ENCODE results near the gene SLAMF1. TPM values are rescaled to one million over a fixed set of nuclear protein-coding genes. Genes with fewer than 3 reads are reported as not detected.

Gene SLAMF1
- total RNA-seq, 1 donor = not detected

DNA sequence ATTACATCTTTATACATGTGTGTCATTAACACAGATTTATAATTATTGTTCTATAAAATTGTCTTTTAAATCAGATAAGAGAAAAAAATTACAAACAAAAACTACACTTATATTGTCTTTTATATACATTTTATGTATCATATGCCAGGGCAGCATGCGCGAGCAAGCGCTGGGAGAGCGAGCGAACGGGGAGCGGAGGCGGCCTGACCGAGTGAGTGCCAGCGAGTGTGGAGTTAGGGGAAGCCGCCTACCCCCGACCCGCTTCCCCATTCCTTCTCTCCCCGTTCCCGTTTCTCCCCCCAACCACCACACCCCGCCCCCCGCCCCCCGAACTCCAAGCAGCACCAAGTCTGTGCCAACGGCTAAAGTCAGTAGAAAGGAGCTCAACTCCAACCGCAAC lies 23.0 kb upstream of the SLAMF1 start:
- DNase-seq (ENCODE audit: insufficient read length, low spot score, missing footprints) = no peak
- H3K4me1 ChIP-seq (ENCODE audit: insufficient read depth, low read length) = no peaks in the 10 kb centered on the region
- H3K4me2 ChIP-seq (ENCODE audit: insufficient read depth, low read length) = no peak overlapping the region
- TF ChIP-seq CTCF (IDR thresholded peaks at IDR 0.05; ENCODE audit: extremely low read depth, low read depth, low read length) = no peak
- no peak overlapping the region for H3K27ac ChIP-seq (ENCODE audit: low read depth, low read length)
- no peak overlapping the region for H2AFZ ChIP-seq (ENCODE audit: low read length)
- no peaks in the 10 kb centered on the region for H3K27me3 ChIP-seq (ENCODE audit: insufficient read depth, low read length)
- H4K20me1 ChIP-seq (ENCODE audit: insufficient read depth, low read length) = no peaks in the 10 kb centered on the region
- no peaks in the 10 kb centered on the region for H3K79me2 ChIP-seq (ENCODE audit: insufficient read depth, low read length)
- no peaks in the 10 kb centered on the region for H3K9me3 ChIP-seq (ENCODE audit: low read depth, low read length)
- H3K4me3 ChIP-seq (ENCODE audit: insufficient read depth, low read length) = no peak overlapping the region
- H3K36me3 ChIP-seq (ENCODE audit: insufficient read depth, low read length) = no peaks in the 10 kb centered on the region

DNA sequence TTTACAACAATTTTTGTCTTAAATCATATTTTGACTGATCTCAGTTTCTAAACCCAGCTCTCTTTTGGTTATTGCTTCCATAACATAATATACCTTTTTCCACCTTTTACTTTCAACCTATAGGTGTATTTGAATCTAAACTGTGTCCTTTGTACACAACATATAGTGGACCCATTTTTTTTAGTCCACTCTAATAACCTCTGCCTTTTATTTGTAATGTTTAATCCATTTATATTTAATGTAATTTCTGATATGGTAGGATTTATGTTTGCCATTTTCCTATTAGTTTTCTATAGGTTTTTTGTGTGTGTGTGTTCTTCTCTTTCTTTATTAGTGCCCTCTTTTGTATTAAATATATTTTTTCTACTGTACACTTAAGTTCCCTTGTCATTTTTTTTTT lies 22.4 kb upstream of the SLAMF1 start:
- Histone ChIP-seq H3K27ac (ENCODE audit: low read depth, low read length) (no peak overlapping the region), H3K4me2 (ENCODE audit: insufficient read depth, low read length) (no peak overlapping the region), H4K20me1 (ENCODE audit: insufficient read depth, low read length) (no peaks in the 10 kb centered on the region), H3K36me3 (ENCODE audit: insufficient read depth, low read length) (no peaks in the 10 kb centered on the region), H3K79me2 (ENCODE audit: insufficient read depth, low read length) (no peaks in the 10 kb centered on the region), H3K27me3 (ENCODE audit: insufficient read depth, low read length) (no peaks in the 10 kb centered on the region), H3K4me1 (ENCODE audit: insufficient read depth, low read length) (no peaks in the 10 kb centered on the region), H3K4me3 (ENCODE audit: insufficient read depth, low read length) (no peak overlapping the region), H3K9me3 (ENCODE audit: low read depth, low read length) (no peaks in the 10 kb centered on the region), H2AFZ (ENCODE audit: low read length) (no peak overlapping the region)
- no peak for DNase-seq (ENCODE audit: insufficient read length, low spot score, missing footprints)
- no peak for TF ChIP-seq CTCF (IDR thresholded peaks at IDR 0.05; ENCODE audit: extremely low read depth, low read depth, low read length)

DNA sequence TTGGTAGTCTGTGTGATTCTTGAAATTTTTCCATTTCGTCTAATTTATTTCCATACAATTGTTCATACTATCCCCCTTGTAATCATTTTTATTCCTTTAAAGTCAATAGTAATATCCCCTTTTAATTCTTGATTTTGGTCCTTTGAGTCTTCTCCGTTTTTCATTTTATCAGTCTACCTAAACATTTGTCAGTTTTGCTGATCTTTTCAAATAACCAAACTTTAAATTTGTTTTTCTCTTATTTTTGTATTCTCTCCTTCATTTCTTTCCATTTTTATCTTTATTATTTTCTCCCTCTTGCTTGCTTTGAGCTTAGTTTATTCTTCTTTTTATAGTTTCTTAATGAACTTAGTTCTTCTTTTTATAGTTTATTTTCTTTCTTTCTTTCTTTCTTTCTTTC lies 21.1 kb upstream of the SLAMF1 start:
- Histone ChIP-seq H3K4me3 (ENCODE audit: insufficient read depth, low read length) (no peak overlapping the region), H3K4me1 (ENCODE audit: insufficient read depth, low read length) (no peaks in the 10 kb centered on the region), H2AFZ (ENCODE audit: low read length) (no peak overlapping the region), H3K79me2 (ENCODE audit: insufficient read depth, low read length) (no peaks in the 10 kb centered on the region), H3K27me3 (ENCODE audit: insufficient read depth, low read length) (no peaks in the 10 kb centered on the region), H4K20me1 (ENCODE audit: insufficient read depth, low read length) (no peaks in the 10 kb centered on the region), H3K9me3 (ENCODE audit: low read depth, low read length) (no peaks in the 10 kb centered on the region), H3K36me3 (ENCODE audit: insufficient read depth, low read length) (no peaks in the 10 kb centered on the region), H3K4me2 (ENCODE audit: insufficient read depth, low read length) (no peak overlapping the region), H3K27ac (ENCODE audit: low read depth, low read length) (no peak overlapping the region)
- no peak for TF ChIP-seq CTCF (IDR thresholded peaks at IDR 0.05; ENCODE audit: extremely low read depth, low read depth, low read length)
- DNase-seq (ENCODE audit: insufficient read length, low spot score, missing footprints) = no peak

GRCh38 chr1:160666079-160666442 lies 19.2 kb upstream of the SLAMF1 start:
- H3K27ac ChIP-seq (ENCODE audit: low read depth, low read length) = no peak overlapping the region
- H2AFZ ChIP-seq (ENCODE audit: low read length) = no peak overlapping the region
- no peaks in the 10 kb centered on the region for H3K36me3 ChIP-seq (ENCODE audit: insufficient read depth, low read length)
- no peaks in the 10 kb centered on the region for H3K79me2 ChIP-seq (ENCODE audit: insufficient read depth, low read length)
- H3K9me3 ChIP-seq (ENCODE audit: low read depth, low read length) = no peaks in the 10 kb centered on the region
- no peak overlapping the region for H3K4me2 ChIP-seq (ENCODE audit: insufficient read depth, low read length)
- no peaks in the 10 kb centered on the region for H3K4me1 ChIP-seq (ENCODE audit: insufficient read depth, low read length)
- H4K20me1 ChIP-seq (ENCODE audit: insufficient read depth, low read length) = no peaks in the 10 kb centered on the region
- TF ChIP-seq CTCF (IDR thresholded peaks at IDR 0.05; ENCODE audit: extremely low read depth, low read depth, low read length) = no peak
- H3K27me3 ChIP-seq (ENCODE audit: insufficient read depth, low read length) = no peaks in the 10 kb centered on the region
- peak; percentile 39 for DNase-seq (ENCODE audit: insufficient read length, low spot score, missing footprints)
- H3K4me3 ChIP-seq (ENCODE audit: insufficient read depth, low read length) = no peak overlapping the region

Measured in osteoblast (primary cell).